HG02840 (cell line): ENCODE measurements around the gene ZNF598.

Experiments
- ATAC-seq: cut with Tn5 transposase; IDR thresholded peaks from one replicate; pipeline ENCODE4 v1.9.1; 2021; ENCODE audit warnings: mild to moderate bottlenecking, moderate library complexity, moderate number of reproducible peaks; ENCODE audit not compliant: unreplicated experiment, low FRiP score

Gene ZNF598

GRCh38 chr16:1979271-1980029, 30.2 kb downstream of the ZNF598 start:
- no peak for ATAC-seq

- ATAC-seq, result no peak
Measured at GRCh38 chr16:1978476-1979120, 31.0 kb downstream of the ZNF598 start.

- no peak for ATAC-seq
Measured at GRCh38 chr16:1977875-1978268, 31.7 kb downstream of the ZNF598 start.

GRCh38 chr16:1976951-1977874, 32.4 kb downstream of the ZNF598 start:
- no peak for ATAC-seq

GRCh38 chr16:1976216-1976520, 33.5 kb downstream of the ZNF598 start:
- ATAC-seq, result no peak

- no peak for ATAC-seq
Measured at GRCh38 chr16:1975432-1976215, 34.0 kb downstream of the ZNF598 start.

- ATAC-seq, result no peak
Measured at GRCh38 chr16:1974157-1975070, 35.2 kb downstream of the ZNF598 start.

GRCh38 chr16:1973461-1974156, 36.0 kb downstream of the ZNF598 start:
- no peak for ATAC-seq

- ATAC-seq, result no peak
Measured at GRCh38 chr16:1972490-1972877, 37.1 kb downstream of the ZNF598 start.

GRCh38 chr16:1971796-1972489, 37.7 kb downstream of the ZNF598 start, which contains the start of gene TBL3:
Gene TBL3, plus strand, starts transcription at chr16:1972053. Its CDS starts 112 bp downstream, at chr16:1972165.
- peak; percentile 55 for ATAC-seq

- no peak for ATAC-seq
Measured at GRCh38 chr16:1968146-1968953, 41.3 kb downstream of the ZNF598 start.

GRCh38 chr16:1966460-1966859, 43.2 kb downstream of the ZNF598 start, which contains the start of gene RNF151:
Gene RNF151, plus strand, starts transcription at chr16:1966856. Its CDS starts 26 bp downstream, at chr16:1966882.
- no peak for ATAC-seq

- no peak for ATAC-seq
Measured at GRCh38 chr16:1965396-1966001, 44.1 kb downstream of the ZNF598 start.

- ATAC-seq, result peak; percentile 79
Measured at GRCh38 chr16:1964506-1965395, 44.9 kb downstream of the ZNF598 start, which contains the start of gene RPS2. Gene RPS2, minus strand, starts transcription at chr16:1964826. Its CDS starts 201 bp downstream, at chr16:1964625.

GRCh38 chr16:1963806-1964505, 45.7 kb downstream of the ZNF598 start:
- ATAC-seq, result no peak
